Ishikawa (cell line): ENCODE data around the gene ZNF841.

Experiments
- TAF1 ChIP-seq: IDR thresholded peaks from 2 replicates; pipeline ENCODE4 v1.6.1; 2012; ENCODE audit warnings: low read depth, mild to moderate bottlenecking
- TEAD4 ChIP-seq: IDR thresholded peaks from 2 replicates; pipeline ENCODE4 v1.6.1; 2012
- TF ChIP-seq, protein P1 (sequence below): IDR thresholded peaks from 2 replicates; pipeline ENCODE4 v1.6.1; 2012; ENCODE audit warnings: low read depth, mild to moderate bottlenecking

- TF ChIP-seq, protein P1, sequence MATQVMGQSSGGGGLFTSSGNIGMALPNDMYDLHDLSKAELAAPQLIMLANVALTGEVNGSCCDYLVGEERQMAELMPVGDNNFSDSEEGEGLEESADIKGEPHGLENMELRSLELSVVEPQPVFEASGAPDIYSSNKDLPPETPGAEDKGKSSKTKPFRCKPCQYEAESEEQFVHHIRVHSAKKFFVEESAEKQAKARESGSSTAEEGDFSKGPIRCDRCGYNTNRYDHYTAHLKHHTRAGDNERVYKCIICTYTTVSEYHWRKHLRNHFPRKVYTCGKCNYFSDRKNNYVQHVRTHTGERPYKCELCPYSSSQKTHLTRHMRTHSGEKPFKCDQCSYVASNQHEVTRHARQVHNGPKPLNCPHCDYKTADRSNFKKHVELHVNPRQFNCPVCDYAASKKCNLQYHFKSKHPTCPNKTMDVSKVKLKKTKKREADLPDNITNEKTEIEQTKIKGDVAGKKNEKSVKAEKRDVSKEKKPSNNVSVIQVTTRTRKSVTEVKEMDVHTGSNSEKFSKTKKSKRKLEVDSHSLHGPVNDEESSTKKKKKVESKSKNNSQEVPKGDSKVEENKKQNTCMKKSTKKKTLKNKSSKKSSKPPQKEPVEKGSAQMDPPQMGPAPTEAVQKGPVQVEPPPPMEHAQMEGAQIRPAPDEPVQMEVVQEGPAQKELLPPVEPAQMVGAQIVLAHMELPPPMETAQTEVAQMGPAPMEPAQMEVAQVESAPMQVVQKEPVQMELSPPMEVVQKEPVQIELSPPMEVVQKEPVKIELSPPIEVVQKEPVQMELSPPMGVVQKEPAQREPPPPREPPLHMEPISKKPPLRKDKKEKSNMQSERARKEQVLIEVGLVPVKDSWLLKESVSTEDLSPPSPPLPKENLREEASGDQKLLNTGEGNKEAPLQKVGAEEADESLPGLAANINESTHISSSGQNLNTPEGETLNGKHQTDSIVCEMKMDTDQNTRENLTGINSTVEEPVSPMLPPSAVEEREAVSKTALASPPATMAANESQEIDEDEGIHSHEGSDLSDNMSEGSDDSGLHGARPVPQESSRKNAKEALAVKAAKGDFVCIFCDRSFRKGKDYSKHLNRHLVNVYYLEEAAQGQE: no peak
- TF ChIP-seq TAF1 (no peak), TEAD4 (no peak)
Observed at GRCh38 chr19:52039169-52039568, 56.4 kb downstream of the ZNF841 start.
